H1 (cell line): Measurements from ENCODE around the gene PHACTR2. TPM values are rescaled to one million over a fixed set of nuclear protein-coding genes. Genes with fewer than 3 reads are reported as not detected.

Experiments
- CREB1 ChIP-seq: IDR thresholded peaks from 2 replicates; pipeline ENCODE4 v1.6.1; 2012; ENCODE audit warnings: inconsistent platforms
- JUN ChIP-seq: IDR thresholded peaks from 2 replicates; pipeline ENCODE4 v1.6.1; 2011; ENCODE audit warnings: low read depth, mild to moderate bottlenecking, improper control_type of control experiment, low read length
- SIRT6 ChIP-seq: IDR thresholded peaks from one replicate; pipeline ENCODE4 v1.7.1; 2012; ENCODE audit warnings: low read length, inconsistent platforms
- polyA plus RNA-seq, 7 experiments: library from polyadenylated mRNA; depleted of rRNA in 3 of 7; stranded (reverse) in 5 of 7; unstranded in 2 of 7; fragments of >200 nt in 5 of 7; fragments of 200-250 nt in 2 of 7; gene quantifications; 1 replicate in 5 of 7; 2 replicates in 1 of 7; 4 replicates in 1 of 7; pipeline versions ENCODE4 v1.2.1 to v1.2.3, GENCODE V29; 2011 to 2013; ENCODE audit warnings: missing spikeins in 2 of 7, mixed read lengths in 2 of 7
- total RNA-seq: library from RNA; stranded (reverse); fragmentation: NEBNext Ultra II Directional; extraction: Animal tissue kit (Norgen Biotek cat#: 25700); gene quantifications from 2 replicates; pipeline ENCODE4 v1.2.1, GENCODE V29; 2021
- TF ChIP-seq, protein P1 (sequence below): fragments of 300-600 bp; sonication (generic); IDR thresholded peaks from 2 replicates; pipeline ENCODE4 v1.7.1; 2012; ENCODE audit warnings: low read length, moderate library complexity, mild to moderate bottlenecking, inconsistent platforms; ENCODE audit not compliant: insufficient replicate concordance

PHACTR2 gene
- total and polyA plus RNA-seq, 2 of the 8 experiments (the other 6 are each of a cell fraction or from before 2014, with no cell fraction given) = 16.9 to 131 TPM

DNA sequence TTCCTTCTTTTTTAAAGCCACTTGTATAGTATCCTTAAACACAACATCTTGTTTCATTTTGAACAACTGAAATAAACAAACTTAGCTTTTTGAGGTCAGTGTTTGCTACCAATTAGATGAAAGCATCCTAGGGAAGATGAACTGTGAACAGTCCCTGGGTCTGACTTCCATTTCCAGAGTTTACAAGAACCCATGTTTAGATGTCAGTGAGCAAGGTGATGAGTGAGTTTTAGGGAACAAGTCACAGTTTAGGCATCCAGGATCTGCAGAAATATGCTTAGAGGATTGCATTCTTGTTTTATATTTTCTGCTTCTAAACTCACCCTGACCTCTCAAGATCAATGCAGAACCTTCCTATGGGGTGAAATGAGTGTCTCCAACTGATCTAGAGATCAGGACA, 189.5 kb downstream of the PHACTR2 start (continued):
- TF ChIP-seq, protein P1, sequence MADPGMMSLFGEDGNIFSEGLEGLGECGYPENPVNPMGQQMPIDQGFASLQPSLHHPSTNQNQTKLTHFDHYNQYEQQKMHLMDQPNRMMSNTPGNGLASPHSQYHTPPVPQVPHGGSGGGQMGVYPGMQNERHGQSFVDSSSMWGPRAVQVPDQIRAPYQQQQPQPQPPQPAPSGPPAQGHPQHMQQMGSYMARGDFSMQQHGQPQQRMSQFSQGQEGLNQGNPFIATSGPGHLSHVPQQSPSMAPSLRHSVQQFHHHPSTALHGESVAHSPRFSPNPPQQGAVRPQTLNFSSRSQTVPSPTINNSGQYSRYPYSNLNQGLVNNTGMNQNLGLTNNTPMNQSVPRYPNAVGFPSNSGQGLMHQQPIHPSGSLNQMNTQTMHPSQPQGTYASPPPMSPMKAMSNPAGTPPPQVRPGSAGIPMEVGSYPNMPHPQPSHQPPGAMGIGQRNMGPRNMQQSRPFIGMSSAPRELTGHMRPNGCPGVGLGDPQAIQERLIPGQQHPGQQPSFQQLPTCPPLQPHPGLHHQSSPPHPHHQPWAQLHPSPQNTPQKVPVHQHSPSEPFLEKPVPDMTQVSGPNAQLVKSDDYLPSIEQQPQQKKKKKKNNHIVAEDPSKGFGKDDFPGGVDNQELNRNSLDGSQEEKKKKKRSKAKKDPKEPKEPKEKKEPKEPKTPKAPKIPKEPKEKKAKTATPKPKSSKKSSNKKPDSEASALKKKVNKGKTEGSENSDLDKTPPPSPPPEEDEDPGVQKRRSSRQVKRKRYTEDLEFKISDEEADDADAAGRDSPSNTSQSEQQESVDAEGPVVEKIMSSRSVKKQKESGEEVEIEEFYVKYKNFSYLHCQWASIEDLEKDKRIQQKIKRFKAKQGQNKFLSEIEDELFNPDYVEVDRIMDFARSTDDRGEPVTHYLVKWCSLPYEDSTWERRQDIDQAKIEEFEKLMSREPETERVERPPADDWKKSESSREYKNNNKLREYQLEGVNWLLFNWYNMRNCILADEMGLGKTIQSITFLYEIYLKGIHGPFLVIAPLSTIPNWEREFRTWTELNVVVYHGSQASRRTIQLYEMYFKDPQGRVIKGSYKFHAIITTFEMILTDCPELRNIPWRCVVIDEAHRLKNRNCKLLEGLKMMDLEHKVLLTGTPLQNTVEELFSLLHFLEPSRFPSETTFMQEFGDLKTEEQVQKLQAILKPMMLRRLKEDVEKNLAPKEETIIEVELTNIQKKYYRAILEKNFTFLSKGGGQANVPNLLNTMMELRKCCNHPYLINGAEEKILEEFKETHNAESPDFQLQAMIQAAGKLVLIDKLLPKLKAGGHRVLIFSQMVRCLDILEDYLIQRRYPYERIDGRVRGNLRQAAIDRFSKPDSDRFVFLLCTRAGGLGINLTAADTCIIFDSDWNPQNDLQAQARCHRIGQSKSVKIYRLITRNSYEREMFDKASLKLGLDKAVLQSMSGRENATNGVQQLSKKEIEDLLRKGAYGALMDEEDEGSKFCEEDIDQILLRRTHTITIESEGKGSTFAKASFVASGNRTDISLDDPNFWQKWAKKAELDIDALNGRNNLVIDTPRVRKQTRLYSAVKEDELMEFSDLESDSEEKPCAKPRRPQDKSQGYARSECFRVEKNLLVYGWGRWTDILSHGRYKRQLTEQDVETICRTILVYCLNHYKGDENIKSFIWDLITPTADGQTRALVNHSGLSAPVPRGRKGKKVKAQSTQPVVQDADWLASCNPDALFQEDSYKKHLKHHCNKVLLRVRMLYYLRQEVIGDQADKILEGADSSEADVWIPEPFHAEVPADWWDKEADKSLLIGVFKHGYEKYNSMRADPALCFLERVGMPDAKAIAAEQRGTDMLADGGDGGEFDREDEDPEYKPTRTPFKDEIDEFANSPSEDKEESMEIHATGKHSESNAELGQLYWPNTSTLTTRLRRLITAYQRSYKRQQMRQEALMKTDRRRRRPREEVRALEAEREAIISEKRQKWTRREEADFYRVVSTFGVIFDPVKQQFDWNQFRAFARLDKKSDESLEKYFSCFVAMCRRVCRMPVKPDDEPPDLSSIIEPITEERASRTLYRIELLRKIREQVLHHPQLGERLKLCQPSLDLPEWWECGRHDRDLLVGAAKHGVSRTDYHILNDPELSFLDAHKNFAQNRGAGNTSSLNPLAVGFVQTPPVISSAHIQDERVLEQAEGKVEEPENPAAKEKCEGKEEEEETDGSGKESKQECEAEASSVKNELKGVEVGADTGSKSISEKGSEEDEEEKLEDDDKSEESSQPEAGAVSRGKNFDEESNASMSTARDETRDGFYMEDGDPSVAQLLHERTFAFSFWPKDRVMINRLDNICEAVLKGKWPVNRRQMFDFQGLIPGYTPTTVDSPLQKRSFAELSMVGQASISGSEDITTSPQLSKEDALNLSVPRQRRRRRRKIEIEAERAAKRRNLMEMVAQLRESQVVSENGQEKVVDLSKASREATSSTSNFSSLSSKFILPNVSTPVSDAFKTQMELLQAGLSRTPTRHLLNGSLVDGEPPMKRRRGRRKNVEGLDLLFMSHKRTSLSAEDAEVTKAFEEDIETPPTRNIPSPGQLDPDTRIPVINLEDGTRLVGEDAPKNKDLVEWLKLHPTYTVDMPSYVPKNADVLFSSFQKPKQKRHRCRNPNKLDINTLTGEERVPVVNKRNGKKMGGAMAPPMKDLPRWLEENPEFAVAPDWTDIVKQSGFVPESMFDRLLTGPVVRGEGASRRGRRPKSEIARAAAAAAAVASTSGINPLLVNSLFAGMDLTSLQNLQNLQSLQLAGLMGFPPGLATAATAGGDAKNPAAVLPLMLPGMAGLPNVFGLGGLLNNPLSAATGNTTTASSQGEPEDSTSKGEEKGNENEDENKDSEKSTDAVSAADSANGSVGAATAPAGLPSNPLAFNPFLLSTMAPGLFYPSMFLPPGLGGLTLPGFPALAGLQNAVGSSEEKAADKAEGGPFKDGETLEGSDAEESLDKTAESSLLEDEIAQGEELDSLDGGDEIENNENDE = no peak
- TF ChIP-seq JUN (no peak), SIRT6 (no peak), CREB1 (no peak)
- TF ChIP-seq, all 59 proteins: peak for 0
